Naive B cell (primary cell): ENCODE results near the gene TADA2A. TPM values are rescaled to one million over a fixed set of nuclear protein-coding genes. Genes with fewer than 3 reads are reported as not detected.
A peak's percentile ranks its signal among the peaks of the same experiment; 100 is the strongest.
"Not testable (repeated sequence)": the region's sequence is repeated elsewhere in the genome, so short reads cannot be mapped to it uniquely, and the experiment has no call there.

Source experiments
- ATAC-seq, 2 donors: fragments of 150-1000 bp; cut with Tn5 transposase; 2 replicates each; pipeline ENCODE4 v1.10.0; 2021; ENCODE audit warnings: low read depth in 2 of 2, mild to moderate bottlenecking in 2 of 2, moderate library complexity in 2 of 2
- DNase-seq: peaks from one replicate; pipeline ENCODE4 v3.0.0; 2022
- H3K27ac Mint-ChIP-seq, 6 donors: one replicate each; pipeline ENCODE4 v1.8.0; 2020 to 2022; ENCODE audit warnings: mild to moderate bottlenecking in 6 of 6, mixed read lengths in 6 of 6, moderate library complexity in 5 of 6, inconsistent platforms in 2 of 6
- H3K27me3 Mint-ChIP-seq, 3 donors: one replicate each; pipeline ENCODE4 v1.8.0; 2021 to 2022; ENCODE audit warnings: mixed read lengths in 3 of 3, mild to moderate bottlenecking in 1 of 3
- H3K36me3 Mint-ChIP-seq, 2 donors: one replicate each; pipeline ENCODE4 v1.8.0; 2020 to 2022; ENCODE audit warnings: mixed read lengths in 2 of 2, inconsistent platforms in 1 of 2, mild to moderate bottlenecking in 1 of 2
- H3K4me1 Mint-ChIP-seq, 3 donors: one replicate each; pipeline ENCODE4 v1.8.0; 2020 to 2022; ENCODE audit warnings: mixed read lengths in 3 of 3, inconsistent platforms in 1 of 3, mild to moderate bottlenecking in 1 of 3, moderate library complexity in 1 of 3
- H3K4me3 Mint-ChIP-seq, 8 donors: one replicate each; pipeline ENCODE4 v1.8.0; 2020 to 2022; ENCODE audit warnings: mild to moderate bottlenecking in 8 of 8, mixed read lengths in 8 of 8, moderate library complexity in 8 of 8, inconsistent platforms in 2 of 8
- H3K9me3 Mint-ChIP-seq, 7 donors: one replicate each; pipeline ENCODE4 v1.8.0; 2020 to 2022; ENCODE audit warnings: mixed read lengths in 7 of 7, mild to moderate bottlenecking in 5 of 7, inconsistent platforms in 2 of 7, moderate library complexity in 1 of 7
- polyA plus RNA-seq, 6 donors: library from polyadenylated mRNA; unstranded; fragments of 300-500 nt; fragmentation: Illumina TruSeq; gene quantifications; one replicate each; pipeline ENCODE4 v1.2.3, GENCODE V29; 2021; ENCODE audit warnings: low read depth in 6 of 6

The TADA2A gene
- polyA plus RNA-seq, 6 donors from 2014 or later = 4.3 to 16.3 (median 6.2) TPM

- Mint-ChIP-seq H3K9me3 (no peaks in the 10 kb centered on the region), H3K27ac (no peak overlapping the region), H3K36me3 (no peaks in the 10 kb centered on the region), H3K4me3 (no peak overlapping the region), H3K4me1 (peaks cover 13 to 21% (median 15%) of the 10 kb centered on the region in 3 donors), H3K27me3 (no peaks in the 10 kb centered on the region)
- no peak for DNase-seq
- no peak for ATAC-seq
Observed at GRCh38 chr17:37494401-37494831, 87.7 kb downstream of the TADA2A start.

- peaks cover 13 to 20% (median 14%) of the 10 kb centered on the region in 3 donors for H3K4me1 Mint-ChIP-seq
- H3K36me3 Mint-ChIP-seq = no peaks in the 10 kb centered on the region
- H3K27ac Mint-ChIP-seq = no peak overlapping the region
- H3K27me3 Mint-ChIP-seq = no peaks in the 10 kb centered on the region
- DNase-seq = no peak
- no peaks in the 10 kb centered on the region for H3K9me3 Mint-ChIP-seq
- H3K4me3 Mint-ChIP-seq = no peak overlapping the region
- ATAC-seq = no peak
Observed at GRCh38 chr17:37494971-37495370, 88.3 kb downstream of the TADA2A start.

- Mint-ChIP-seq H3K27me3 (no peaks in the 10 kb centered on the region), H3K27ac (no peak overlapping the region), H3K9me3 (no peaks in the 10 kb centered on the region), H3K36me3 (no peaks in the 10 kb centered on the region), H3K4me1 (no peaks in the 10 kb centered on the region), H3K4me3 (no peak overlapping the region)
- DNase-seq = no peak
- ATAC-seq = no peak
Observed at GRCh38 chr17:37500378-37500777, 93.7 kb downstream of the TADA2A start.

- Mint-ChIP-seq H3K9me3 (no peaks in the 10 kb centered on the region), H3K4me3 (peak overlapping the region in 1 of 8 donors; percentile 31), H3K27me3 (no peaks in the 10 kb centered on the region), H3K27ac (no peak overlapping the region), H3K4me1 (peaks cover 0 to 5% (median 0%) of the 10 kb centered on the region in 3 donors), H3K36me3 (no peaks in the 10 kb centered on the region)
- ATAC-seq (no peak), DNase-seq (no peak)
Observed at GRCh38 chr17:37502009-37502936, 95.6 kb downstream of the TADA2A start.

- Mint-ChIP-seq H3K27ac (no peak overlapping the region), H3K9me3 (no peaks in the 10 kb centered on the region), H3K4me1 (peaks cover 0 to 5% (median 0%) of the 10 kb centered on the region in 3 donors)
Observed at GRCh38 chr17:37503148-37503547, 96.5 kb downstream of the TADA2A start.

GRCh38 chr17:37505333-37505732 is 98.6 kb downstream of the TADA2A start:
- peak overlapping the region in 1 of 8 donors; percentile 57 for H3K4me3 Mint-ChIP-seq
- DNase-seq (no peak), ATAC-seq (no peak)
- no peak overlapping the region for H3K27ac Mint-ChIP-seq
- no peaks in the 10 kb centered on the region for H3K36me3 Mint-ChIP-seq
- H3K27me3 Mint-ChIP-seq = no peaks in the 10 kb centered on the region
- H3K4me1 Mint-ChIP-seq = peaks cover 0 to 5% (median 0%) of the 10 kb centered on the region in 3 donors
- no peaks in the 10 kb centered on the region for H3K9me3 Mint-ChIP-seq

More at GRCh38 chr17:37503148-37503547, 96.5 kb downstream of the TADA2A start:
- DNase-seq (no peak), ATAC-seq (no peak)
- H3K4me3 Mint-ChIP-seq = no peak overlapping the region
- H3K36me3 Mint-ChIP-seq = no peaks in the 10 kb centered on the region
- H3K27me3 Mint-ChIP-seq = no peaks in the 10 kb centered on the region

GRCh38 chr17:37506678-37507077 is 100.0 kb downstream of the TADA2A start:
- DNase-seq (no peak), ATAC-seq (peak; percentile 57 to 62)
- H3K36me3 Mint-ChIP-seq = no peaks in the 10 kb centered on the region
- no peaks in the 10 kb centered on the region for H3K27me3 Mint-ChIP-seq
- no peak overlapping the region for H3K4me3 Mint-ChIP-seq
- no peaks in the 10 kb centered on the region for H3K9me3 Mint-ChIP-seq
- H3K4me1 Mint-ChIP-seq = peaks cover 0 to 5% (median 0%) of the 10 kb centered on the region in 3 donors
- peak overlapping the region in 1 of 6 donors; percentile 38 for H3K27ac Mint-ChIP-seq

GRCh38 chr17:37507111-37507510 is 100.4 kb downstream of the TADA2A start:
- H3K4me1 Mint-ChIP-seq = peaks cover 0 to 5% (median 0%) of the 10 kb centered on the region in 3 donors

GRCh38 chr17:37510056-37510455 is 103.4 kb downstream of the TADA2A start:
- H3K27ac Mint-ChIP-seq = no peak overlapping the region
- no peaks in the 10 kb centered on the region for H3K36me3 Mint-ChIP-seq
- DNase-seq = no peak
- ATAC-seq = no peak
- H3K4me3 Mint-ChIP-seq = no peak overlapping the region
- H3K9me3 Mint-ChIP-seq = no peaks in the 10 kb centered on the region
- no peaks in the 10 kb centered on the region for H3K27me3 Mint-ChIP-seq
- peaks cover 0 to 5% (median 0%) of the 10 kb centered on the region in 3 donors for H3K4me1 Mint-ChIP-seq

More at GRCh38 chr17:37507111-37507510, 100.4 kb downstream of the TADA2A start:
- H3K27ac Mint-ChIP-seq = no peak overlapping the region
- no peak for DNase-seq
- H3K4me3 Mint-ChIP-seq = no peak overlapping the region
- H3K36me3 Mint-ChIP-seq = no peaks in the 10 kb centered on the region
- ATAC-seq = no peak
- no peaks in the 10 kb centered on the region for H3K9me3 Mint-ChIP-seq
- H3K27me3 Mint-ChIP-seq = no peaks in the 10 kb centered on the region

GRCh38 chr17:37511642-37512041 is 105.0 kb downstream of the TADA2A start:
- not testable (repeated sequence) for H3K4me3 Mint-ChIP-seq, H3K36me3 Mint-ChIP-seq, H3K4me1 Mint-ChIP-seq, H3K9me3 Mint-ChIP-seq, H3K27me3 Mint-ChIP-seq, H3K27ac Mint-ChIP-seq, DNase-seq, ATAC-seq

- no peak overlapping the region for H3K27ac Mint-ChIP-seq
- ATAC-seq = no peak
Observed at GRCh38 chr17:37512442-37513068, 105.9 kb downstream of the TADA2A start.

GRCh38 chr17:37513711-37514110 is 107.0 kb downstream of the TADA2A start:
- H3K36me3 Mint-ChIP-seq = peaks cover 0 to 10% of the 10 kb centered on the region in 2 donors
- H3K9me3 Mint-ChIP-seq = no peaks in the 10 kb centered on the region
- H3K4me1 Mint-ChIP-seq = no peaks in the 10 kb centered on the region
- no peak overlapping the region for H3K4me3 Mint-ChIP-seq
- ATAC-seq (no peak), DNase-seq (no peak)
- no peak overlapping the region for H3K27ac Mint-ChIP-seq
- no peaks in the 10 kb centered on the region for H3K27me3 Mint-ChIP-seq

More at GRCh38 chr17:37512442-37513068, 105.9 kb downstream of the TADA2A start:
- no peaks in the 10 kb centered on the region for H3K27me3 Mint-ChIP-seq
- H3K4me3 Mint-ChIP-seq = no peak overlapping the region
- no peaks in the 10 kb centered on the region for H3K9me3 Mint-ChIP-seq
- no peak for DNase-seq
- no peaks in the 10 kb centered on the region for H3K4me1 Mint-ChIP-seq
- H3K36me3 Mint-ChIP-seq = no peaks in the 10 kb centered on the region

GRCh38 chr17:37516127-37516571 is 109.5 kb downstream of the TADA2A start:
- H3K4me1 Mint-ChIP-seq = no peaks in the 10 kb centered on the region
- no peak for DNase-seq
- no peaks in the 10 kb centered on the region for H3K9me3 Mint-ChIP-seq
- peaks cover 10 to 19% of the 10 kb centered on the region in 2 donors for H3K36me3 Mint-ChIP-seq
- no peak for ATAC-seq
- H3K27me3 Mint-ChIP-seq = no peaks in the 10 kb centered on the region
- no peak overlapping the region for H3K4me3 Mint-ChIP-seq
- no peak overlapping the region for H3K27ac Mint-ChIP-seq

- Mint-ChIP-seq H3K27ac (peak overlapping the region in 2 of 6 donors; percentile 22 to 28), H3K36me3 (peaks cover 10 to 19% of the 10 kb centered on the region in 2 donors)
- DNase-seq = no peak
Observed at GRCh38 chr17:37517881-37518280, 111.2 kb downstream of the TADA2A start.

More at GRCh38 chr17:37517881-37518280, 111.2 kb downstream of the TADA2A start:
- no peaks in the 10 kb centered on the region for H3K4me1 Mint-ChIP-seq
- H3K9me3 Mint-ChIP-seq = no peaks in the 10 kb centered on the region
- no peaks in the 10 kb centered on the region for H3K27me3 Mint-ChIP-seq
- no peak for ATAC-seq
- no peak overlapping the region for H3K4me3 Mint-ChIP-seq
